ENCODE measurements around the gene FLT1. TPM values are rescaled to one million over a fixed set of nuclear protein-coding genes. Genes with fewer than 3 reads are reported as not detected.

Gene FLT1
- polyA plus RNA-seq, 1 donor, result 16.2 TPM

GRCh38 chr13:28452755-28453154, 42.2 kb downstream of the FLT1 start:
- no peak for DNase-seq

GRCh38 chr13:28451482-28452217, 43.3 kb downstream of the FLT1 start:
- no peak for DNase-seq

DNA sequence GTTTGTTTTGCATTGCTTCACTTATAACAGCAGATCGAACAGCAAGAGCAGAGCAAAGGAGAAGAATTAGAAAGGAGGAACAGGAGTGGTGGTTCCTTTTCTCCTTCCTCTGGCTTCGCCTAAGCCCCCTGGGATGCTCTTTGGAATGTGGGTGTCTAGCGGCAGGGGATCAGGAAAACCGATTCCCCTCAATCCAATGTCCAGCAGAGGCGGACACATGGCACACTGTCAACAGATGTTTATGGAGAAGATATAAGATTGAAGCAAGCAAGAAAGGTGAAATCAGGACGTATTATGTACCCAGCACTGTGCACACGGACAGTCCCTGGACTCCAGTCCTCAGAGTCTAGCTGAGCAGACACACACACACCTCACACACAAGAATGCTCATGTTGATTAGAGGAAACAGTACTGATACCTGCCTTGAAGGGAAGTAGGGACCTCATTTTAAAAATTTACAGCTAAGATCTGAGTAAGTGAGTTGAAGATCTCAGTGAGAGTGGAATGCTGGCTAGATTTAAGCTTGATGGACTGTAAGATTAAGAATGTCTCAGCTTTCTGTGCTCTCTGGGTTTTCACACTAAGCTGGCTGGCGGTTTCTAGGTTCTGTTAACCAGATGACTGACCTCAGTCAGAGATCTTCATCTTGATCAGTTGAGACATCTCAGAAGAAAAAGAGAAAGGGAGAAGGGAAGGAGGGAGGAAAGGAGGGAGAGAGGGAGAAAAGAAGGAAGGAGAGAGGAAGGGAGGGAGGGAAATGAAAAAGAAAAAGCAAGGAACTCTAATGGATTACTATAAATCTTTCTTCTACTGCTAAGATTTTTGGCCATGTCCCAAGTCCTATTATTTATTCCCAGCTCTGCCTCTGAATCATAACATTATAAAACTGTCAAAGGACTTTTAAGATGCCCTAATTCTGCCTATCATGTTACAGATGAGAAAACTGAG, 44.8 kb downstream of the FLT1 start:
- no peak for DNase-seq

- no peak for DNase-seq
Measured at GRCh38 chr13:28448651-28449358, 46.1 kb downstream of the FLT1 start.

- DNase-seq, result no peak
Measured at GRCh38 chr13:28447989-28448388, 46.9 kb downstream of the FLT1 start.

- DNase-seq, result no peak
Measured at GRCh38 chr13:28447206-28447605, 47.7 kb downstream of the FLT1 start.

DNA sequence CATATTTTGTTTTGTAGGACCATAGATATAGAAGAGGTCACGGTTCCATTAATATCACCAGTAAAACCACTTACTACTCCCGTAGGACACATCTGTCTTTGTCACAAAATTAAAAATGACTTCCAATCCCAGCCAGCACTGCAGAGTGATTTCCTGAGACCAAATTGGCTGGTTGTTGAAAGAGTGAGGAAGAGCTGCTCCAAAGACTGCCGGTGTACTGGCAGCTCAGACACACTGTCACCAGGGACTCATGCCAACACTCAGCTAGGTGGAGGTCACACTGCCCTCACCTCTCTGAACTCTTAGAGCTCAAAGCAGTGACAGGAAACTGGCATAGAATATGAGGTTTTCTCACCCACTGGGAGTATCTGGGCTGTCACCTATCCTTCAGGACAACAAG, 52.1 kb downstream of the FLT1 start:
- DNase-seq, result no peak

- DNase-seq, result no peak
Measured at GRCh38 chr13:28441529-28441928, 53.4 kb downstream of the FLT1 start.

DNA sequence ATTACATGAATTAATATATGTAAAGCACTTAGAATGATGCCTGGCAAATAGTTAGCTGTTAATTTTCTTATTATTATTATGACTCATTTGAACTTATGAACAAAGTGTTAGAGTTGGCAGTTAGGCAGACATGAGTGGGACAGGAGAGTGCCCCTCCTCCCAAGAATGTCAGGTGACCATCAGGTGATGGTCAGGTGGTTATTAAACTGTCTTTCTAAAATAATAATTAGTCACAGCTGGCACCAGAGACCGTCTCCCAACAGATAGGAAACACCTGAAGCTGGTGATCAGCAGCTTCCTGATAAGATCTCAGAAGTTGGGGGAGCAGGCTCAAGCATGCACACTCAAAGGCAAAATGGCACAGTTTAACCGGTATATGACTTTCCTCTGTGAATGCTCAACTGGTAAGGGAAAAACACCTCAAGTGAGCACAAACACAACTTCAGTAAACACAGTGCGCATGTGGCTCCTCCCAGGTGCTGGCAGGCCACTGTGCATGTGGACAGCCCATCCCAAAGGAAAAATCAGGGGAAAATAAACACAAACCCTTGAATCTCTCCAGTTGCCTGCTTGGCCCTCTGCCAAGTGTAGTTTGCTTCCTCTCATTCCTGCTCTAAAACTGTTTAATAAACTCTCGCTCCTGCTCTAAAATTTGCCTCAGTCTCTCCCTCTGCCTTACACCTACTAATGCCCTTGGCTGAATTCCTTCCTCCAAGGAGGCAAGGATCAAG, 54.0 kb downstream of the FLT1 start:
- DNase-seq, result no peak

DNA sequence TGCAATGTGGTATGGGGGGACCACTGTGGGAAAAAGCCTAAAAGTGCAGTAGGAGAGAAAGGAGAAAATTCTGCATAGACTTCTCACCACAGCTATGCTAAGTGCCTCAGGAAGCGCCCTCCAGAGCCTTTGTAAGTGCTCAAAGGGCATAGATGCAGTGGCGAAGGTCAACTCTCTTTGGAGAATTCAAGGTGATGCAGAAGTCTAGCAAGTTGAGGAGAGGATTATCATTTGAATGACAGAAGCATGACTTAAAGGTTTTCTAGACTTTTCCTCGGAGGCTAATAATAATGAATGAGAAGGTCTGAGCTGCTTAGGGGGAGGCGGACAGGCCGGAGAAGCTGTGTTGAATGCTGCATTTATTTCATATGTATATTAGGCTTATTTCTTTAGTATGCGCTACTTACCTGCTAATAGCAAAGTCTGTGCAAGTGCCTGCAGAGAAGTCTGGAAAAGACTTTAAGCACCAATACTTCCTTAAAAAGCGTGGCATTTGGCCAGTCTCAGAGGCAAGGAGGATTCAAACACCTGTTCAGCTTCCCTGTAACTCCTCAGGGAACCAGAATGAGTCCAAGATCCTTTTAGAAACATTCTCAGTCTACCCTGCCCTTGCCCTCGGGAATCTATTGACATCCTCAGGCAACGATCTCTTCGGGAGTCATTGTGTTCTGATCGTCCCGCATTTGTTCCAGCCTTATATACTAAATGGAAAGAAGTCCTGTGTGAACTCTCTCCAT, 56.2 kb downstream of the FLT1 start:
- DNase-seq, result no peak

- DNase-seq, result no peak
Measured at GRCh38 chr13:28438067-28438466, 56.9 kb downstream of the FLT1 start.

GRCh38 chr13:28435917-28436316, 59.0 kb downstream of the FLT1 start:
- DNase-seq, result no peak

DNA sequence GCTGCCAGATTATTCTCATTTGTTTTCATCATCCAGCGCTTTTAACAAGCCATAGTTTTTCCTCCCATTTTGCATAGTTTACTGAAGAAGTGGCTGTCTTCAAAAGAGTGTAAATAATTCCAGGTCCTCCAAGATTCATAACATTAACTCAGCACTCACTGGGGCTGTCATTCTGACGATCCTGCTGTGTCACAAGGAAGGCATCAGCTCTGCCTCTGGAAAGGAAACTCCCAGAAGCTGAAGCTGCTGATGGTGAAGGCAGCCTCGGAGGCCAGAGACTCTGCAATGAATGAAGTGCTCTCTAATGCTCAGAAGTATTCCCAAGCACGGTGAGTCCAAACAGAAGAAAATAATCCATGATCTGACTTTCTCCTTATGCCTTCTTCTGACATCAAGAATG, 60.0 kb downstream of the FLT1 start:
- no peak for DNase-seq

DNA sequence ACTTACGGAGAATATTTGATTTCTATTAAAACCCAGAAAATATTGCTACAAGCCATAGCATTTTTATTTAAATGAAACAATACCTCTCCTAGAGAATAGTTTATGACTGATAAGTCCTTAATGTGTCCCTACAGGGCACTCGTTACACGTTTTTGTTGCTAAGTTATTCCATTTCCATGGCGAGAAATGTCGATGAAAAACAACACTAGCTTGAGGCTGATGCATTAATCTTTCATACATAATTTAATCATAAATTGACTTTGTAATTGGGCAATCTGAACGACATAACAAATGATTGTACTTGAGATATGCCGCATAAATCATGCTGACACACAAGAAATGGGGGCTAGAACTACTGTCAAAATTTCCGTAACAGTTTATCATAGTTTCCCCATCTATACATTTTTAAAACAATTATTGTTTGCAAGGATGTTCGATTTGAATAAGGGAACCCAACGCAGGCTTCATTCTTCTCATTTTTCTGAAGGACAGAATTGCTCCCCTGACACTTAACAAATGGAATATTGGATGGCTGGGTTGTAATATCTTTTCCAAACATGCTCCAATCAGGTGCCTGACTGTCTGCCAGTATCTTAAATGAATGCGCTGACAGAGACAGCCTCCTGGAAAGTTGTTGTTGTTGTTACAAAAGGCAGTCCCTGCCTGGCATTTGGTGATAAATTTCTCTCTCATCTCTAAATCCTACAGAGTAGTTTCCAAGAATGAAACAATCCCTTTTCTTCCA, 61.9 kb downstream of the FLT1 start:
- DNase-seq, result peak; percentile 40

DNA sequence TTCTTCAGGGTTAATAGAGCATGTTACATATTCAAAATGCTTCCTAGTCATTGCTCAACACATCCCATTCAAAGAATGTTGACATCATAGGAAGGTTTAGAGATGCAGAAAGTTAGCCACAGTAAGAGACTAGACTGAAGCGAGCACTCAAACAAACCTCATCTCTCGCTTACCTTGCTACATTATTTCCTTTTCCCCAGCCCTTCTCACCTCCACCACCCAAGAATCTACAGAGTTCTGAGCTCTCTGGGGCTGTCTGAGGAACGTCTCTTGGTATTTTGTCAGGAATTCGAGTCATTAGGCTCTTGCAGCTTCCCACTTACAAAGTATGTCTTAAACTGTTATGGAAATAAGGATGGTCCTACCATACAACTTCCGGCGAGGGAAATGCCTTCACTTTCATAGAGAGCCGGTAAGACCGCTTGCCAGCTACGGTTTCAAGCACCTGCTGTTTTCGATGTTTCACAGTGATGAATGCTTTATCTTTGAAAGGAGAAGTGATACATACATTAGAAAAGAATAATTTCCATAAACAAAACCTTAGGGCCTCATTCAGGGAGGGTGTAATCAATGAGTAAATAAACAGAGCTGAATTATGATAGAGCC, 65.1 kb downstream of the FLT1 start:
- DNase-seq, result no peak

- DNase-seq, result no peak
Measured at GRCh38 chr13:28429096-28429495, 65.8 kb downstream of the FLT1 start.

DNA sequence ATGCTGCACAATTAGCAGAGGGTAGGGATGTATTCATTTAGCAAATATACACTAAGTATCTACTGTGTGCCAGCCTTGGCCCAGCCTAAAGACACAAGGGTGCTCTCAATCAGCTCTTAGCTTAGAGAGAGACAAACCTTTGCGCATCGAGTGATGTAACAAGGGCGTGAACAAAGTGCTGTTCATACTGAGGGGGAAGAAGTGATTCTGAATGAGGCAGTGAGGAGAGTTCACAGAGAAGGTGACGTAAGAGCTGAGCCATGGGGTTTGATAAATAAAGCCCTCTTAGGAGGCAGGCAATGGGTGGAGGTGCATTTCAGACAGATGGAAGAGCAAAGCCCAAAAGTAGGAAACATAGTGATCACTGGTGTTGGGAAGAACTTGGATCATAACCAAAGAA, 68.5 kb downstream of the FLT1 start:
- DNase-seq, result no peak

GRCh38 chr13:28425793-28426192, 69.1 kb downstream of the FLT1 start:
- no peak for DNase-seq

DNA sequence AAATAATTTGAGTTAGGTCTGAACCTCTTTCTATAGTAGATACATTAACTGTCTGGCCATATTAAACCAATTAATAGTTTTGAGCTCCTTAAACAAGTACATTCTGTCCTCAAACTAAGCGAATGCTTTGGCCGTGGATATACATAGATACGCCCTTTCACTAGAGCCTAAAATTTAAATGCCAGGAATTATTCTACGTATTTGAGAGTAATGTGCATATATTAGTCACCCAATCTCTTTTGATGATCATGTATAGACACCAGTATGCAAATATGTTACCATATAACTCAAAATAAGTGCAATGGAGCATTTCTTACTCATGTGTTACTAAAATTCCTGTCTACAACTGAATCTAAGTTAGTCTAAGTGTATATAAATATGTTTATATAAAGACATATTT, 70.4 kb downstream of the FLT1 start:
- no peak for DNase-seq

DNA sequence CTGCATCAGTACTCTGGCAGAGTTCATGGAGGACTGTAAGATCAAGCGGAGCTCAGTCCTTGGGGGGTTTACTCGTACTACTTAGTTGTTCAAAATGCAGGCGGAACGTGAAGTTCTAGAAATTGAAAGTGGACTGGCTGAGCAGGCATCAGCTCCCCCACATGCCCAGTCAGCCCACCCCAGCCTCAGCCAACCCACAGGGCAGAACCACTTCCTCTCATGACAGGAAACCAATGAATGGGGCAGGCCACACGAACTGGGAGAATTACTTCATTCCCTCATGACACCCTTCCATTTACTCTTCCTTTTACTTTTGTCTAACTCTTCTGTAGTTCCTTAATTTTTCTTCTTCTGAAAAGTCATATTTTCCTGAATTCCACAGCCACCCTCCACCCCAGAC, 71.9 kb downstream of the FLT1 start:
- no peak for DNase-seq
